ENCODE measurements around the gene EML6.

- TF ChIP-seq CTCF (conservative IDR thresholded peaks at IDR 0.05; ENCODE audit: low read depth in 2 of 2) (peak in 1 of 2 experiments; percentile 23; a peak in 2 of 4 replicates), EZH2phosphoT487 (IDR thresholded peaks at IDR 0.05; ENCODE audit: unreplicated experiment) (no peak), CREB1 (CRISPR knock-in tag; IDR thresholded peaks at IDR 0.05; ENCODE audit: low read depth) (peak; percentile 65), REST (IDR thresholded peaks at IDR 0.05; ENCODE audit: unreplicated experiment) (no peak), JUNB (IDR thresholded peaks at IDR 0.05; ENCODE audit: unreplicated experiment) (no peak), POLR2AphosphoS5 (IDR thresholded peaks at IDR 0.05; ENCODE audit: low read depth) (peak; percentile 89), EZH2 (IDR thresholded peaks at IDR 0.05; ENCODE audit: low read depth, unreplicated experiment) (no peak), ZNF331 (CRISPR knock-in tag; IDR thresholded peaks at IDR 0.05; ENCODE audit: low read depth) (no peak), NANOG (IDR thresholded peaks at IDR 0.05; ENCODE audit: borderline replicate concordance) (no peak), STAT1 (IDR thresholded peaks at IDR 0.05; ENCODE audit: unreplicated experiment) (no peak)
Measured at GRCh38 chr2:54723131-54723995, at the start of gene EML6.

Data from GM23338 (cell line).